Right cardiac atrium (tissue), 5 donors: ENCODE measurements around the gene DDX5. TPM values are rescaled to one million over a fixed set of nuclear protein-coding genes. Genes with fewer than 3 reads are reported as not detected.

Source experiments
- microRNA-seq, 2 donors: library from miRNA; unstranded; fragments of <30 nt; microRNA quantifications; one replicate each; pipeline ENCODE4 v1.2.0, GENCODE V29; 2020 to 2021
- polyA plus RNA-seq: library from polyadenylated mRNA; stranded (reverse); fragments of 200-250 nt; gene quantifications from one replicate; pipeline ENCODE4 v1.2.3, GENCODE V29; 2013
- total RNA-seq, 4 donors: library from RNA; stranded (reverse); fragmentation: NEBNext Ultra II Directional; extraction: Animal tissue kit (Norgen Biotek cat#: 25700); gene quantifications; one replicate each; pipeline ENCODE4 v1.2.1, GENCODE V29; 2021
- donor health status: healthy with polysubstance abuse.
- donor health status: DM: no; HTN: yes; CAD: no.
- donor health status: DM: no; HTN: no; CAD: no.
- donor health status: DM: no; HTN: yes; CAD: no; lungs with severe emphysema.
- donor health status: DM: yes; HTN: yes; CAD: no.

DDX5 gene
- total and polyA plus RNA-seq, 5 donors, result 312 to 573 (median 404) TPM

Small RNAs within 50 kb of the gene (microRNA-seq; reads per million reads assigned to microRNA genes)
- 2.9 to 5.9 reads per million in 2 donors for gene MIR3064
- gene MIR5047, result 0 to 0.42 reads per million in 2 donors

Other genes with a start within 250 kb of the DDX5 start
- 10 to 100 TPM; 42.6 to 56.8 (median 46.6) TPM for gene TEX2, start 243.0 kb downstream of the DDX5 start, total RNA-seq
- gene TEX2, start 243.0 kb downstream of the DDX5 start, polyA plus RNA-seq, result 21.4 TPM
- gene PECAM1, start 115.4 kb downstream of the DDX5 start, total RNA-seq, result 100 to 1,000 TPM in 3 of 4 donors, 10 to 100 TPM in 1; 99.4 to 201 (median 193) TPM
- gene PECAM1, start 115.4 kb downstream of the DDX5 start, polyA plus RNA-seq, result 42.8 TPM
- gene MILR1, start 57.2 kb downstream of the DDX5 start, total RNA-seq, result 1 to 10 TPM; 1.9 to 6.6 (median 5.3) TPM
- gene MILR1, start 57.2 kb downstream of the DDX5 start, polyA plus RNA-seq, result 2.5 TPM
- gene POLG2, start 9.2 kb downstream of the DDX5 start, total RNA-seq, result 1 to 10 TPM; 7.2 to 9.0 (median 8.2) TPM
- 5.4 TPM for gene POLG2, start 9.2 kb downstream of the DDX5 start, polyA plus RNA-seq
- gene CEP95, start 688 bp upstream of the DDX5 start, total RNA-seq, result 10 to 100 TPM; 16.3 to 23.3 (median 19.4) TPM
- gene CEP95, start 688 bp upstream of the DDX5 start, polyA plus RNA-seq, result 15.6 TPM
- 10 to 100 TPM; 14.4 to 27.2 (median 15.3) TPM for gene SMURF2, start 156.0 kb upstream of the DDX5 start, total RNA-seq
- 4.7 TPM for gene SMURF2, start 156.0 kb upstream of the DDX5 start, polyA plus RNA-seq